ENCODE measurements around the gene SON.
"Not testable (repeated sequence)": the region's sequence is repeated elsewhere in the genome, so short reads cannot be mapped to it uniquely, and the experiment has no call there.

SON gene

DNA sequence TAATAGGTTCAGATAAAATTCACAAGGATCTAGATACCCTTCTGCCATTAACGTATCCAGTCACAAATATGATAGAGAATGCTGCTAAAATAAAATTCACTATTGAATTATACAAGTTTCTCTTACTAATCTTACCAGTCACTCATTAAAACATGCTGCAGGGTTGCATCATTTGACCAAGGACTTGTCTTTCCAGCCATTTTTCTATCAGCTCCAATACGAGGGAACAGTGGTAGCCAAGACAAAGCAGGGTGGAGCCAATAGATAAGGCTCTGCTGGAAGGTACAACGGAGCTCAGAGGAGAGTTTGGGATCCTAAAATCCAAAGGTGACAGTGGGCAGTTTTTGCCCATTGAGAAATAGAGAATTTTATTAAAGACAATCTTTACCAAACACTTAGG is 41.6 kb downstream of the SON start:
- DNase-seq: no peak

DNA sequence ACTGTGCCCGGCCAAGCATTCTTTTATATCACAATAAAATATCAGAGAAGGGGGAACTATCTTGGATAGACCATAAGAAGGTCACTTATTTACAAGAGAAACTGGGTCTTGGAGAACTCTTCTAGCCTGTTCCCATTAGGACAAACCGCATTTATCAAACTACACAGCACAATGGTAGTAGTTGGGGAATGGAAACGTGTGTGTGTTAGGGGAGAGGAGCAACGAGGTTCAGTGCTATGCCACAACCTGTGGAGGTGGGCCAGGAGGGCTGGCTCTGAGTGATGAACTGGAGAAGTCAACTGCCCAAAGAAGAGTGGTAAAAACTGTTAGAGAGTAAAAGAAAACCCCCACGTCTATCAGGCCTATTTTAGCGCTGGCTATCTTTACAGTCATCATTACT is 44.1 kb downstream of the SON start:
- no peak for DNase-seq

DNA sequence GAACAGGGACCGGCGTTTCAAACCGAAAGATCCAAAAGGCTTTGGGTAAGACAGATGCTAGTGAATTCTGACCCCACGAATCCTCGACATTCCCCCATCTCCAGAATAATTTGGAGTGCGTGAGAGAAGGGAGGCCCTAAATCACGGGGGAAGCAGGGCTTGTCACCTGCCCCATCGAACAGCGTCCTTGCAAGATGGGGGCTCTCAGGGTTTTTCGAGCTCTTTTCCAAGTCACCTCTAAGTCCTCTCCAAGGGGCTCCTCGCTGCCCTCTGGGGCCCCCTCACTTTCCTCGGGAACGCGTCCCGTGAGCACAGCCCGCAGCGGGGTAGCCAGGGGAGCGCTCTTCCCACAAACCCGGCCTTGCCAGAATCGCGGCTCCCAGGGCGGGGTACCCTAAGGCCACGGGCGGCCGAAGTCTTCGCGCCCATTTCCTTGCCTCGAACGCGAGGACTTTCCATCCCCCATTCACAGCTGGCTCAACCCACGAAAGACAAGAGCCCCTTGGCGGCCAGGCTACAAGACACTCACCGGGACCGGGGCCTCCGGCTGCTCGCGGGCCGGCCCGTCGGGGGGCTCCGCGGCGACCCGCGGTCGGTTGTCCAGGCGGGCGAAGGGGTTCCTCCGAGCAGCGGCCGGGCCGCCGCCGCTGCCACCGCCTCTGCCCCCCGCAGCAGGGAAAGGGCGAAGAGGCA is 45.1 kb downstream of the SON start:
- DNase-seq: no peak

DNA sequence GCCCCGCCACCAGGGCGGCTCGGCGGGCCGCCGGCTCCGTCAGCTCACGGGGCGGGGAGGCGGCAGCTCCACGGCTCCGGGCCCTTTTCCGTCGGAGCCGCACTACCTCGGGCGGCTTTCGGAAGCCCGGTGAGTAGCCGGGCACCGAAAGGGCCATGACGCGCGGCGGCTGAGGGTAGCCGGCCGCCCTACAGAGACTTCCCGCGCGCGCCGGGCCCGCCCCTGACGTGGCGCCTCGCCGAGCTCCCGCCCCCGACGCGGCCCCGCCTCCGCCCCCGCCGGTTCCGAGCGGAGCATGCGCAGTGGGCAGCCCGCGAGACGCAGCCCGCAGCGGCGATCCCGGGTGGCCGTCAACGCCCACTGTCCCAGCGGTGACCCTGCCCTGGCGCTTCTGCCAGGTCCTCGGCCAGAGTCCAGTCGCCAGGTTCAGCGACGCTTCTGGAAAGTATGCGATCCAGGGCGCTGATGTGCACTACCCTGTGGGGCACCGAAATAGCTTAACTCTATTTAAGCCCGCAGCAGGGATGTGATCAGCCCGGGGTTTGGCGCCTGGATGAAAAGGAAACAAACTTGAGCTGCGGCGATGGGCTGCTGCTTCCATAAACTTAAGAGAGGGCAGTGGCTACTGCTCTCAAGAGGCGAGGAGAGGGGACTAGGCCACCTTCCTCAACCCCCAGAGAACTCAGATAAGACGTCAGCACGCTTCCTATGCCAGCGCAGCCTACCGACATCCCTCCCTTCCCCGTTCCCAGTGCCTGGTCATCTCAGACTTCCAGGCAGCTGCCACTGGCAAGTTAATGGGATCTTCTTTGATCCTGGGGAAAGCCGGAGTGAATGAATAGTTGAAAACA is 45.9 kb downstream of the SON start, which contains the start of gene DONSON:
Gene DONSON (minus strand): TSS at position 200 of the 851 bp plus-strand sequence. CDS start 43 bp downstream, at position 157.
- peak; percentile 87 for DNase-seq

DNA sequence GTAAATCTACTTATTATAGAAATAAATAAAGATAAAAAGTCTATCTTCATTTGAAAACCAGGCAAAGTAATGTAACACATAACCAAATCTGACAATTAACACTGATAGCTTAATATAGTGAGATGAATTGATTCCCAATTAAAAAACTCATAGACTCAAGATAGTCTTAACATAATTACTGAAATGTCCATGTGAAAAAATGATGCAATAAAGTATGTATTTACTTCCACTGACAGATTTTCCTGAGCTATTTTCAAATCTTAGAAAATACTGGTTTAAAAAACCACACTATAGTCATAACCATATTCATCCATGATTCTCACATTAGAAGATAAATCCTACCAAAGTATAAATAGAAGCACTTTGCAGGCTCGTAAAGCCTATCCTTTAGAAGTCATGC is 55.2 kb downstream of the SON start:
- DNase-seq: no peak

DNA sequence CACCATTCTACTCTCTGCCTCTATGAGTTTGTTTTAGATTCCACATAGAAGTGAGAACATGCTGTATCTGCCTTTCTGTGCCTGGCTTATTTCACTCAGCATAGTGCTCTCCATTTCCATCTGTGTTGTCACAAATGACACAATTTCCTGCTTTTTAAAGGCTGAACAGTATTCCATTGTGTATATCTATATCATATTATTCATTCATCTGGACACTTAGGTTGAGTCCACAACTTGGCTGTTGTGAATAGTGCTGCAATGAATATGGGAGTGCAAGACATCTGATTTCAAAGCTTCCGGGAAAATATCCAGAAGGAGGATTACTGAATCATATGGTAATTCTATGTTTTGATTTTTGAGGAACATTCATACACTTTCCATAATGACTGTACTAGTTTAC is 65.7 kb downstream of the SON start:
- DNase-seq: no peak

DNA sequence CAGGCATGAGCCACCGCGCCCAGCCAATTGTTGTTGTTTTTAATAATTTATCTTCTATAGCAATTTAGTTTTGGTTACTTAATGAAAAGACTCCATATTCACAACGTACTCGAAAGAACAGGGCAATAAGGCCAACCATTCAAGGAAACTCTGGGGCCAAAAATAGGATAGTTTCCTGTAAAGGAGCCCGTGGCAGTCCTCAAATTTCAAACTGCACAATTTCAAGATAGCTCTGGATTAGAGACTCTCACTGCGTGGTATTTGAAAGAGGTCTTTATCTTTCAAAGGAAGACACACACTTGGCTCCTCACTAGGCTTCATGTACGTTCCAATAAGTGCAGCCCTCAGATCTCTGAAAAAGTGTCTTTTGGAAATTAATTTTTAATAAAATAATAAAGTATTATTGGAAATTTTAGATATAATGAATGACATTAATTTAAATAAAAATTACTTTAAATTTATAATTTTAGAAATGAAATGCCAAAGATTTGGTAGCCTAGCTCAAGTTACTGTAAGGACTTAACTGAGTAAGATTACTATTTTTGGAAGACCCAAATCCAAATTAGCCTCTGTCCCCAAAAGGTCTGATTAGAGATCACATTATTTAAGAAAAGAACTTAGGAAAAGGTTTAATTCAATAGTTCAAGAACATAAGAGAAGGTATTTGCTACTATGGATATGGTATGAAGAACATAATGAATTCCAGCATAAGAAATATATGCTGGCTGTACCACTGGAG is 68.3 kb downstream of the SON start:
- DNase-seq: no peak

DNA sequence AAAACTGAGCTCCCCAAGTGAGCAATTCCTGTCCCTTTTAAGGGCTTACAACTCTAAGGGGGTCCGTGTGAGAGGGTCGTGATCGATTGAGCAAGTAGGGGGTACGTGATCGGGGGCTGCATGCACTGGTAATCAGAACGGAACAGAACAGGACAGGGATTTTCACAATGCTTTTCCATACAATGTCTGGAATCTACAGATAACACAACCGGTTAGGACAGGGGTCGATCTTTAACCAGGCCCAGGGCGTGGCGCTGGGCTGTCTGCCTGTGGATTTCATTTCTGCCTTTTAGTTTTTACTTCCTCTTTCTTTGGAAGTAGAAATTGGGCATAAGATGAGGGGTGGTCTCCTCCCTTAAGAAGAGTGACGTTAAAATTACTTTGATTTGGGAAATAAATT is 74.7 kb downstream of the SON start:
- not testable (repeated sequence) for DNase-seq

DNA sequence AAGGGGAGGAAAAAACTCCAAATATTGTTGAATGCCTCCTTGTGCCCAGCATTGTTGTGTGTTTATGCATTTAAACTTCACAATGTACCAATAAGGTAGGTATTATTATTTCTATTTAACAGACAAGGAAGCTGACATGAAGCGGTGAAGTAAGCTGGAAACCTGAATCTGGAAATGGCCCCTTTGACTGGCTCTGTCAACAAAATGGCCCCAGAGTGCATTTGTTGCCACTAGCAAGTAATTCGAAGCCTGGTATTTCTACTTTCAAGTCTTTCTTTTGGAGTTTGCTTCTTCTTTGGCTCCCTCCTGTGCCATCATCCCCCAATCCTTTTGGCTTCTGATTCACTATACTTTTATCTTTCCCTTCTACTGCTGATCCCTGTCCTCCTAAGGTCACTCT is 75.6 kb downstream of the SON start:
- DNase-seq: no peak

DNA sequence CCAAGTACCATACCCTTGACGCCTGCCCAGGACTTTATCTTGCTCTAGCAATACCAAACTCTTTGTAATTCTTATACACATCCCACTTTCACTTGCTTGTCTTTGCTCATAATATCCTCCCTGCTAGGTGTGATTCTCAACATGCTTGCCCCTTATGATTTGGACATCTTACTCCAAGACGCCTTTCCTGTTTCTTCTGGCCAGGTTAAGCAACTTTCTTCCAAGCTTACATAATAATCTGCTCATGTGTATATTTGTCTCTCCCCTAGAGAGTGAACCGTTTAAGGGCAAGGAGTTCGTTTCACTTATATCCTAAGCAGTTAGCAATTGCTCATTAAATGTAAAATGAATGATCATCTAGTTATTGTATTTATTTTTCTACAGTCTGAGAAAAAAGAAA is 76.9 kb downstream of the SON start:
- no peak for DNase-seq

DNA sequence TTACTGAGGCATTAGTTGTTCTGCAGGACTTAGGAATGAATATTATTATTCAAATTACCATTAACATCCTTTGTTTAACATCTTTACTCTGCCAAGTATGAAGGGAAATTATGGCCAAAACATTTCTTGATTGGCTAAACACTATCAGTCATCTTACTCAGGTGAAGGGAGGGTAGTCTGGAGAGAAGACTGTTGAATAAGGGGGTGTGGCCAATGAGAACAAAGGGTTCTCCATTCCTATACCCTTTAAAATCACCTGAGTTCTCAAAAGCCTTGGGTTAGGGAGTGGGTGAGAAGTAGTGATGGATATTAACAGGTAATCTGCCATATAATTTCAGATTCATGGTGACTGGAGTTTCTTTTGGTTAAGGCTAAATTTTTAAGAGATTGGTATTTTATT is 79.4 kb downstream of the SON start:
- no peak for DNase-seq

DNA sequence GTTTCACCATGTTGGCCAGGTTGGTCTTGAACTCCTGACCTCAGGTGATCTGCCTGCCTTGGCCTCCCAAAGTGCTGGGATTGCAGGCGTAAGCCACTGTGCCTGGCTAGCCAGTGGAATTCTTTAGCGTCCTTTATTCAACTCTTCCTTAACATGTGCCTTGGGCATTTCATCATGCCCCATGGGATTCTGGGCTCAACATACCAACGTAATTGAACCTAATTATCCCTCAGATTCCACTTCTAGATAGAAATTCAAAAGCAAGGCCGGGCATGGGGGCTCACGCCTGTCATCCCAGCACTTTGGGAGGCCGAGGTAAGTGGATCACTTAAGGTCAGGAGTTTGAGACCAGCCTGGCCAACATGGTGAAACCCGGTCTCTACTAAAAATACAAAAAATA is 83.3 kb downstream of the SON start:
- not testable (repeated sequence) for DNase-seq
